IPS DF 4.7 (cell line): Measurements from ENCODE around the gene LRP2.
"Not testable (repeated sequence)": the region's sequence is repeated elsewhere in the genome, so short reads cannot be mapped to it uniquely, and the experiment has no call there.

ENCODE experiments used
- DNase-seq: peaks from one replicate; pipeline ENCODE4 v3.0.0-alpha.2; 2013; ENCODE audit warnings: low spot score; ENCODE audit errors: extremely low read depth

LRP2 gene

DNA sequence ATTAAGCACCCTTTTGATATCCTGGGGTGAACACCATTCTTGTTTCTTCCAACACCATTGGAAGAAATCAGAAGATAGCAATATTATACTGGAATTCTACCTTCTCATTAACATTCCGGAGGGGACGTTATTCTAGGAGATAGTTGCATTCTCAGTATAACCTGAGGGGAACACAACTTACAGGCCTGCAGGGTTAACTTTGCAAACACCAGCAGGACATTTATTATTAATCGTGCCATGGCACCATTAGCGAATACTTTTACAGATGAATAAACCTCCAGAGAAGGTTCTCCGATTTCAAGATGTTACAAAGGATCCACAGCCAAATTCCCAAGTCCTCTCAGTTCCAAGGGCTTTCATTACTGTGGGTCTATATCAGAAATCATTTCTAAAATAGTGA lies 184.0 kb downstream of the LRP2 start:
- no peak for DNase-seq

- DNase-seq, result no peak
These were observed 187.2 kb downstream of the LRP2 start for GRCh38 chr2:169175112-169175511.

GRCh38 chr2:169173876-169174275 lies 188.5 kb downstream of the LRP2 start:
- DNase-seq, result no peak

DNA sequence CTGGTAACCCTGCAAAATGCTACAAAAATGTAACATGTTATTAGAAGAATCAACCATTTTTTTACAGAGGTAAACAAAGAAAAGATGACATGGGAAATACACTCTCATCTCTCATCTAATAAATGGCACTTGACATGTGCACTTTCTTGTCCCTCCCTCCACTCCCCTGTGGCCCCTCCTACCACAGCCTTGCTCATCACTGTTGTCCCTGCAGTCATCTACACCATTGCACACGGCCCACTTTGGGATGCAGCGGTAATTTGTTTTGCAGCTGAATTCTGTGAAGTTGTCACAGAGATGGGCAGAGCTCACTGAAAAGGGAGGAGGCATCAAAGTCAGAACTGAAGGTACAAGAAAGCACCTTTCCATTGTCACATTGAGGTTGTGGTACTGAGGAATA lies 189.4 kb downstream of the LRP2 start:
- no peak for DNase-seq

DNA sequence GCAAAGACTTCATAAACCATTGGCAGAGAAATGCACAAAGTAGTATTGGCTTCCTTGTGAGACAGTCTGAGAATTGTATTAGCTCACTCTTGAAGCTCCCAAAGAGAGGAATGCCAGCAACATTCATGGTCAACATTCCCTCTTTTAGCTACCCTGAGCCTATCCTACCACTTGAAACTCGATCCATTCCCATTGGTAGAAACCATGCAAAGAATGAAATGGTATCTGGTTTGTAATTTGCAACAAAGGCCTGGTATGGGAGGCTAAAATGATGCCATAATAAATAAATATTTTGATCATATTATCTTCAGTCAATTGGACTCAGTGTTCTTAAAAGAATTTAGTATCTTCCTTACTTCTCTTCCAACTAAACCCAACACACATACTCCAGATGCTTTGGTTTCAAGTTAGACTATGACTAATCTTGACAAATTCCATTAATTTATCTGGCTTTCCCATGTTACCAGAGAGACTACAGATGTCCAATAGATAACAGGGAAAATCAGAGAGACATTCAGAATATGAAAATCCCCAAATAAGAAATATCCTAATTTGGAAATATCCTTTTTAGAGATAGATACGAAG lies 190.1 kb downstream of the LRP2 start:
- DNase-seq, result no peak

DNA sequence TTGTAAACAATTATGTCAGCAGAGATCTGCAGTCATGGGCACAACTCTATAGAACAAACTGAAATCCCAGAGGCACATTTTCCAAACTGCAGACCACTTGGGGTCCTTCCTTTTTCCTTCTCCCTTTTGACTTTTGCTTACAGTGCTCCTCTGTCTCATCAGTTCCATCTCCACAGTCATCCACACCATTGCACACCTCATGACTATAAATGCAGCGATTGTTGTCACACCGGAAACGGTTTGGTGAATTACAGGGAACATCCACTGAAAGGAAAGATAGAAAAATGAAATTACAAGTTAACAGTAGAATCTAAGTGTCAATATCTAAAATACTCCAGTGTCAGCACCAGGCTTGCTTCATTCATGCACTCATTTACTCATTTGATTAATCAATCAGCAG lies 196.5 kb downstream of the LRP2 start:
- no peak for DNase-seq

DNA sequence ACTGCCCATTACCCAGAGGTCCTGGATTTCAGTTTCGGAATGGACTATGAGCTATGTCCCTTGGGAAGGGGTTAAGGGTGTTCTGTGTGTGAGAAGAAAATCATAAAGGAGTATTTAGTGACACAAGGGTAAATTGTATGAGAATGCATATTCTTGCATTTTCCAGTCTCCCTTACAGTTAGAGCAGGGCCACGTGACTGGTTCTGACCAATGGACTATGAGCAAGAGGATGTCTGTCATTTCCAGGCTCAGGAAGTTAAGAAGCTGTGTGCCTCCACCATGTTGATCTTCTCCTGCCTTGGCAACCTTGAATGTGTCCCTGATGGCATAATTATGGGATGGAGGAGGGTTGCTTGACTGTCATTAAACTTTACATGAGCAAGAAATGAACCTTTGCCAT lies 198.0 kb downstream of the LRP2 start:
- no peak for DNase-seq

DNA sequence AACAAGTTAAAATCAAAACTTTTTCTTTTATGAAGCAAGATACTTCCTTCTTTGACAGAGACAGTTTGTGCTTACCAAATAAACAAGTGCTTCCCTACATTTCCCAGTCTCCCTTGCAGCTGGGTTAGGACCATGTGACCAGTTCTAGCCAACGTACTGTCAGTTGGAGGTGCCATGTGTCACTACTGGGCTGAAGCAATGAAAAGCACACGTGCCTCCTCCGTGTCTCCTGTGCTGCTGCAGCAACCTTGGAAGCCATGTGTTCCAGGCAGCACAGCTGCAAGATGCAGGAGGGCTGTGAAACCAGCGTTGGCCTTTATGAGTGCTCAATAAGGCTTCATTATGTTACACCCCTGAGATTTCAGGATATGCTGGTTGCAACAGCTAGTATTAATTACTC lies 199.7 kb downstream of the LRP2 start:
- no peak for DNase-seq

GRCh38 chr2:169160926-169161481 lies 201.3 kb downstream of the LRP2 start:
- no peak for DNase-seq

DNA sequence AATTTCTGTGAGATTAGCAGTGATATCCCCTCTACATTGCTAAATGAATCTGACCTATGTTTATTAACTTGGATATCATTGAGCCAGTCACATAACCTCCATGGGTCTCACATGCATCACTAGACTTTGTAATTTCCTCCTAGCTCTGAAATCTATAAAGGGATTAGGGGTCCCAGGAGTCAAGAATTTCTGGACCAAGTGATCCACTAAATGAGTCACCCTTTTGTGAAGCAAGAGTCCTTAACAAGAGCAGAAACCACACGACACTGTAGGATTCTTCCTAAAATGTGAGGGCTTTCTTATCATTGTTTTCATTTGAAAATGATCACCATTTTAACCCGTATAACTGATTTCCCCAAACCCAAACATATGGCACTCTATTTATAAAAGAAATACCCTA lies 202.6 kb downstream of the LRP2 start:
- DNase-seq, result no peak

DNA sequence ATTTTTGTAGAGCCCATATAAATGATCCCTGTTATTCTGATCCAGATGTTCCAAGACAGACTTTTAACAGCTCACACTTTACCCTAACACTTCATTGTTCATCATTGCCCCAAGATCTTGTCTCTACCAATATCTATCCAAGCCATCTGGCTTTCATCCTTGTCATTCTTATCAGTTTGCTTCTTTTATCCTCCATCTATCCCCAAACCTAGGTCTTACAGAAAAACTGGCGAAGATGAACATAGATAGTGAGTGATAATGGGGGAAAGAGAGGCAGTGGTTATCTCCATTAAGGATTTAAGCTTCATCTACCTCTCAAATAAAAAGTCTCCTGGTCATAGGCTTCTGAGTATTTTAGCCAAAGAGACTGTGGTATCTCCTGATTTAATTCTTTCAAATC lies 203.5 kb downstream of the LRP2 start:
- no peak for DNase-seq

GRCh38 chr2:169146220-169146619 lies 216.1 kb downstream of the LRP2 start:
- DNase-seq, result no peak

DNA sequence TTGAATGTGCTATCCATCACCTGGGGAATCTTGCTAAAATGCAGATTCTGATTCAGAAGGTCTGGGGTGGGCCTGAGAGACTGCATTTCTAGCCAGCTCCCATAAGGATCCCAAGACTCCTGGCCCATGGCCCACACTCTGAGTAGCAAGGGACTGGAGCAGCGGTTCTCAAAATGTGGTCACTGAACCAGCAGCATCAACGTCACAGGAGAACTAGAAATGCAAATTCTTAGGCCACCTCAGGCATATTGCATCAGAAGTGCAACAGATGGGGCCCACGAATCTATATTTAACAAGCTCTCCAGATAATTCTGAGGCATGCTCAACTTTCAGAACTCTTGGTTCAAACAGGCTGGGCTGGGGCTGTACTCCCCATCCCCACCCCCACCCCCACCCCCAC lies 218.3 kb downstream of the LRP2 start:
- DNase-seq, result no peak

DNA sequence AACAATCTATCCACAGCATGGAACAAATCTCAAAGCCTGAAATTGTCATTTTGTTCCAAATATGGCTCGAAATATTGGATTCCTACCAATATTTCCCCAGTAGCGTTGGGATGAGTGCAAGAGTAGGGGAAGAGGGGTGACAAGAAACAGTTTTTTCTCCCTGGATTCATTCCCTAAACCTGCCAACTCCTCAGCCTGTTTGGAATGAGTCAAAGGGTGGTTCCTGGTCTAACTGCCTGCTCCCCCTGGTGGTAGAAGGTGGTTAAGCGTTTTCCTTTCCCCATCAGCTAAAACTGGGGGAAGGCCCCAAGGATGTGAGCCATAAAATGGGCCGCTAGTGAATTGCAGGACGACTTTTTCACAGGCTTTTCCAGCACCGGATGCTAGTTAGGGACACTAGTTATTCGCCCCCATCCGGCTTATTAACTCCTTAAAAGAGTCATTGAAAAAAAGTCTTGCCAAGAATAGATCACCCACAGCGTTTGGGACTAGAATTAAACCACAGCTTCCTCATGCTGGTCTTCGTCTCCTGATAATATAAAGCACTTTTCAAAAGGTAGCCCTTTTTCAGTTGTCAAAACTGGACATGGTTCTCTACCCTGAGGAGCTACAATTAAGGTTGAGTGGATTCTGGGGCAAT lies 220.5 kb downstream of the LRP2 start:
- DNase-seq, result peak; percentile 78

- DNase-seq, result no peak
These were observed 222.2 kb downstream of the LRP2 start for GRCh38 chr2:169139993-169140767.

- DNase-seq, result no peak
These were observed 223.2 kb downstream of the LRP2 start for GRCh38 chr2:169139145-169139544.

DNA sequence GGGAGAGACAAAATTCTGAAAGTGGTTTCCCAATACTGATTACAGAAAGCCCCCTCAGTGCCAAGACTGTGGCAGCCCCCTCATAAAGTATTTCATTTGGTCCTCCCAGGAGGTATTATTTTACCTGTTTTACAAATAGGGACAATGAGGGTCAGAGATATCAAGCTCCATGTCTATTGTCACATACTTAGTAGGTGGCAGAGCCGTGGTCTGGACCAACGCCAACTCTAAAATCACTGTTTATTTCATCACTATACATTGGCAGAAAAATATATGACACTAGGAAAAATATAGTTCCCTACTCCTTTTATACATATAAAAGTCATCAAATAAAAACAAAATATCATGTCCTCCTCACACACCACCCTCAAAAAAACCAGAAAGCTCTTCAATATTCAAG lies 224.4 kb downstream of the LRP2 start:
- no peak for DNase-seq

DNA sequence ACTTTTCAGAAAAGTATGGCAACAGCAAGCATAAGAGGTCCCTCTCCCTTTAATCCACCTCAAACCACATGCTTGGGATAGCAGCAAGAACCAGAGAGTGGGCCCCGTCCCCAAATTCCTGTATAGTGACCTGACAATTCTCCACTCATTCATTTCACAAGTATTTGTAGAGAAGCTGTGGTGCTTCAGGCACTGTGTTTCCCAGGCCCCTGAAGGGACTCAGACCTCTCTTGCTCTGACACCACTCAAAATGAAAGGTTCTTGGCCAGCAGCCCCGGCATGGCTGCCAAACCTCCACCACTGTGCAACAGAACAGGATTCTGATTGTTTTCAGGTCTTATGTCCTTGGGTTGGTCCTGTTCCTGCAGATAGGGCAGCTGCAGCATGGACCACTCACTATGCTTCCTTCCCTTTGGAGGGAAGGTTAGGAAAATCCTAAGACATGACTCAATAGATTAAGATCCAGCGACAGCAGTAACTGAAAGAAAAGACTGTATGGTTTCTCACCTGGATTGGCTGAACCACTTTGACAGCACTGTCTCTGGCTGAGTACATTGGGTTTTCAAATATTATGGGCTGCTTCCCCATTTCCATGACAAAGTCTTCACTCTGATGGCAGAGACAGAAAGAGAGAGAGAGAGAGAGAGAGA lies 225.3 kb downstream of the LRP2 start:
- DNase-seq, result no peak

- DNase-seq, result not testable (repeated sequence)
These were observed 225.9 kb downstream of the LRP2 start for GRCh38 chr2:169136428-169136827.

DNA sequence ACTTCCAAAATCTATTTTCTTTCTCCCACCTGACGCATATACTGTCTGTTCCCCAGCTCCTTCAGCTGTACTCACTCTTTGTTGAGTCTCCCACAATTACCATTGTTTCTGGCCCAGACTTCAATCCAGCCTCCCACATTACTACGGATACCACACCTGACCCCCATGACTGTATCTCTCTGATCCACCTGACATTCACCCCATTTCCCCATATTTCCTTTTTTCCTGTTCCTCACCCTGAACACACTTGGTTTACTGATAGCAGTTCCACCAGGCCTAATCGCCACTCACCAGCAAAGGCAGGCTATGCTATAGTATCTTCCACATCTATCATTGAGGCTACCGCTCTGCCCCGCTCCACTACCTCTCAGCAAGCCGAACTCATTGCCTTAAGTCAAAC lies 228.1 kb downstream of the LRP2 start:
- not testable (repeated sequence) for DNase-seq

DNA sequence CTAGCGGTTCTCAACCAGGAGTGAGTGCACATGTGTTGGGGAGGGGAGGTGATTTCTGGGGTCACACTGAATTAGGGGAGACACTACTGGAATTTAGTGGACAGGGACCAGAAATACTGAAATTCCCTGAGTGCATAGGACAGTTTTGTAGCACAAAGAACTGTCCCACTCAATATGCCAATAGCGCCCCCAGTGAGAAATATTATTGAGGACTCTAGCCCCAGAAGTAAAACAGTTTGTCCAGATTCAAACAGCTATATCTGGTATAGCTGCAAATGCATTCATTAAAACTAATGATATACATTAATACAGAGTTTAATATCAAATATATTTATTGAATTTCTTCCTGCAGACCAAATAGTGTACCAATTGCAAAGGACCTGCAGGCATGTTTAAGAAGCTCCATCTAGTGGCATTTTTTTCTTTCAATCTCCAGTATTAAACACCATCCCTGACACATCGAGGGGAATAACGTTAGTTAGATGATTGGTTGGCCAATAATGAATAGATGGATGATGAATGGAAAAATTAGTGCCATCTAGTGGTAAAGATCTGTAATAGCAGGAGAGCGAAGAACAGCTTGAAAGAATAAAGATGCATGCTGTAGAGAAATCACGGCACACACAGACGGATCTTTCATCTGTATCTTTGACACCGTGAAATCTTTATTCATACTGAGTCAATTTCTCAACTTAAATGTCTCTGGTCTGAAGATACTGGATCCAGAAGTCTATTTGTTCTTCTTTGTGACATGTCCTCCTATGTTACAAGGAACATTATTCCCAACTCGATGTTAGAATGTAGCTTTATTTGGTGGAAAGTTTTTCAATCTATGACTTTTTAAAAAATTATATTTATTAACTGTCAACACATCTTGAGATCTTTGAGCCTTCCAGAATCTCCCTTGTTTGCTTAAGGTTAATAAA lies 230.5 kb downstream of the LRP2 start:
- no peak for DNase-seq
